CD14-positive monocyte (primary cell): ENCODE data around the gene CD200R1L. TPM values are rescaled to one million over a fixed set of nuclear protein-coding genes. Genes with fewer than 3 reads are reported as not detected.

Experiments
- DNase-seq, 3 donors: peaks; one replicate each; pipeline ENCODE4 v3.0.0-alpha.2; 2011 to 2022
- H2AFZ ChIP-seq: 2 replicates; pipeline ENCODE4 v1.6.0; 2012; ENCODE audit warnings: mild to moderate bottlenecking, low read depth, low read length, inconsistent platforms; ENCODE audit not compliant: insufficient read depth, poor library complexity, severe bottlenecking
- H3K27ac ChIP-seq, 2 donors: 1 replicate in 1 of 2; 2 replicates in 1 of 2; pipeline ENCODE4 v1.5.1; 2012 to 2013; ENCODE audit warnings: low read length in 2 of 2, control low read depth in 1 of 2, inconsistent platforms in 1 of 2, low read depth in 1 of 2, mild to moderate bottlenecking in 1 of 2
- H3K27me3 ChIP-seq, 2 donors: one replicate each; pipeline versions ENCODE4 v1.6.0 to v1.6.1; 2011 to 2013; ENCODE audit warnings: low read length in 2 of 2; ENCODE audit not compliant: control insufficient read depth in 2 of 2, insufficient read depth in 2 of 2
- H3K36me3 ChIP-seq, 2 donors: replicated peaks in 1 of 2; 1 replicate in 1 of 2; 2 replicates in 1 of 2; pipeline versions ENCODE4 v1.5.1 to v1.6.1; 2012 to 2013; ENCODE audit warnings: low read length in 2 of 2, control low read depth in 1 of 2, inconsistent platforms in 1 of 2, mild to moderate bottlenecking in 1 of 2; ENCODE audit not compliant: insufficient read depth in 2 of 2, control insufficient read depth in 1 of 2
- H3K4me1 ChIP-seq, 2 donors: 1 replicate in 1 of 2; 2 replicates in 1 of 2; pipeline versions ENCODE4 v1.5.1 to v1.6.1; 2012 to 2013; ENCODE audit warnings: low read length in 2 of 2, control low read depth in 1 of 2, inconsistent platforms in 1 of 2, mild to moderate bottlenecking in 1 of 2, moderate library complexity in 1 of 2; ENCODE audit not compliant: insufficient read depth in 2 of 2, control insufficient read depth in 1 of 2
- H3K4me2 ChIP-seq: replicated peaks from 2 replicates; pipeline ENCODE3; 2012; ENCODE audit warnings: low read length, moderate library complexity, mild to moderate bottlenecking; ENCODE audit not compliant: poor library complexity, severe bottlenecking; ENCODE audit errors: extremely low read depth
- H3K4me3 ChIP-seq, 3 experiments: fragments of 200-600 bp in 1 of 3; sonication (generic) in 1 of 3; replicated peaks in 1 of 3; 1 replicate in 2 of 3; 2 replicates in 1 of 3; pipeline ENCODE4 v1.5.1; 2011 to 2013; ENCODE audit warnings: low read length in 3 of 3, mild to moderate bottlenecking in 3 of 3, control low read depth in 2 of 3, low read depth in 2 of 3, inconsistent platforms in 1 of 3, moderate library complexity in 1 of 3
- H3K79me2 ChIP-seq: 2 replicates; pipeline ENCODE4 v1.6.0; 2012; ENCODE audit warnings: mild to moderate bottlenecking, control low read depth, inconsistent platforms, low read length, moderate library complexity; ENCODE audit not compliant: insufficient read depth
- H3K9ac ChIP-seq: 2 replicates; pipeline ENCODE4 v1.6.0; 2017; ENCODE audit warnings: low read length, mild to moderate bottlenecking; ENCODE audit not compliant: insufficient read depth, poor library complexity, severe bottlenecking
- H3K9me3 ChIP-seq, 2 donors: replicated peaks in 1 of 2; 1 replicate in 1 of 2; 2 replicates in 1 of 2; pipeline versions ENCODE4 v1.5.1 to v1.6.1; 2012 to 2013; ENCODE audit warnings: low read length in 2 of 2, control low read depth in 1 of 2; ENCODE audit not compliant: control insufficient read depth in 1 of 2, insufficient read depth in 1 of 2
- H4K20me1 ChIP-seq: 2 replicates; pipeline ENCODE4 v1.6.0; 2012; ENCODE audit warnings: mild to moderate bottlenecking, low read length, control low read depth, moderate library complexity; ENCODE audit not compliant: insufficient read depth
- H3K27ac Mint-ChIP-seq, 7 donors: one replicate each; pipeline ENCODE4 v1.8.0; 2020; ENCODE audit warnings: mild to moderate bottlenecking in 7 of 7, mixed read lengths in 7 of 7, moderate library complexity in 6 of 7, inconsistent platforms in 2 of 7
- H3K27me3 Mint-ChIP-seq, 3 donors: one replicate each; pipeline ENCODE4 v1.8.0; 2021 to 2022; ENCODE audit warnings: low read depth in 3 of 3, mild to moderate bottlenecking in 3 of 3, mixed read lengths in 3 of 3, moderate library complexity in 3 of 3, inconsistent platforms in 1 of 3
- H3K36me3 Mint-ChIP-seq, 2 donors: one replicate each; pipeline ENCODE4 v1.8.0; 2020; ENCODE audit warnings: mixed read lengths in 2 of 2, inconsistent platforms in 1 of 2, mild to moderate bottlenecking in 1 of 2
- H3K4me1 Mint-ChIP-seq: one replicate; pipeline ENCODE4 v1.8.0; 2020; ENCODE audit warnings: mild to moderate bottlenecking, mixed read lengths
- H3K4me3 Mint-ChIP-seq, 2 donors: one replicate each; pipeline ENCODE4 v1.8.0; 2020; ENCODE audit warnings: mild to moderate bottlenecking in 2 of 2, mixed read lengths in 2 of 2, moderate library complexity in 1 of 2
- H3K9me3 Mint-ChIP-seq, 7 donors: one replicate each; pipeline ENCODE4 v1.8.0; 2020 to 2022; ENCODE audit warnings: mixed read lengths in 7 of 7, mild to moderate bottlenecking in 6 of 7, moderate library complexity in 6 of 7, inconsistent platforms in 2 of 7
- WGBS: methylation state at CpG from one replicate; pipeline ENCODE4 v1.1.5; 2013; ENCODE audit warnings: missing lambda C conversion rate; ENCODE audit not compliant: insufficient coverage; 5-methylcytosine and 5-hydroxymethylcytosine counted together
- intact Hi-C, 2 donors: fragments of 100-400 bp; cut with micrococcal nuclease; formaldehyde crosslinking; loops; one replicate each; pipeline versions ENCODE4 v1.15.0 to v1.15.1; 2023
- polyA plus RNA-seq, 3 donors: library from polyadenylated mRNA; depleted of rRNA in 1 of 3; unstranded in 2 of 3; stranded (reverse) in 1 of 3; fragments of 300-500 nt in 2 of 3; fragments of >200 nt in 1 of 3; fragmentation: Illumina TruSeq in 2 of 3; gene quantifications; 1 replicate in 2 of 3; 2 replicates in 1 of 3; pipeline ENCODE4 v1.2.3, GENCODE V29; 2012 to 2021
- TF ChIP-seq, protein P1 (sequence below): fragments of 200-600 bp; IDR thresholded peaks from one replicate; pipeline ENCODE4 v1.8.0; 2022; ENCODE audit warnings: antibody characterized with exemption, mild to moderate bottlenecking

CD200R1L gene
- polyA plus RNA-seq, 3 donors, result not detected

DNA sequence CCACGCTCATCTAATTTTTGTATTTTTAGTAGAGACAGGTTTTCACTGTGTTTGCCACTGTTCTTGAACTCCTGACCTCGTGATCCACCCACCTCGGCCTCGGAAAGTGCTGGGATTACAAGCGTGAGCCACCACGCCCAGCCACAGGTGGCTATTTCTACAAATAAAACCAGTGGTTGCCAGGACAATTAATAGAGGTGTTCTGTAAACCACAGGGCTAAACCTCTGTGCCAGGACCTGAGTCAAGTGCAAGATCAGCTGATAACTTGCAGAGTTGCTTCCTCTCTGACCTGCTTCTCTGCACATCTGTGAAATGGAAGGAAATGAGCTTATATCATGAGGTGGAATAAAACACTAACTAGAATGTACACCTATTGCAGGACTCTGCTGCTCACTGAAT, 72.8 kb downstream of the CD200R1L start:
- intact Hi-C loops, result no loop called here
- Histone ChIP-seq H3K4me3 (no peak overlapping the region), H3K9ac (no peak overlapping the region), H3K79me2 (no peaks in the 10 kb centered on the region), H3K9me3 (no peaks in the 10 kb centered on the region), H3K4me2 (no peak overlapping the region), H3K27ac (no peak overlapping the region), H3K36me3 (no peaks in the 10 kb centered on the region), H2AFZ (no peak overlapping the region), H4K20me1 (no peaks in the 10 kb centered on the region), H3K27me3 (no peaks in the 10 kb centered on the region), H3K4me1 (peaks cover 39 to 56% of the 10 kb centered on the region in 2 donors)
- no peak overlapping the region for H3K27ac Mint-ChIP-seq
- DNase-seq, result no peak
- TF ChIP-seq, protein P1, sequence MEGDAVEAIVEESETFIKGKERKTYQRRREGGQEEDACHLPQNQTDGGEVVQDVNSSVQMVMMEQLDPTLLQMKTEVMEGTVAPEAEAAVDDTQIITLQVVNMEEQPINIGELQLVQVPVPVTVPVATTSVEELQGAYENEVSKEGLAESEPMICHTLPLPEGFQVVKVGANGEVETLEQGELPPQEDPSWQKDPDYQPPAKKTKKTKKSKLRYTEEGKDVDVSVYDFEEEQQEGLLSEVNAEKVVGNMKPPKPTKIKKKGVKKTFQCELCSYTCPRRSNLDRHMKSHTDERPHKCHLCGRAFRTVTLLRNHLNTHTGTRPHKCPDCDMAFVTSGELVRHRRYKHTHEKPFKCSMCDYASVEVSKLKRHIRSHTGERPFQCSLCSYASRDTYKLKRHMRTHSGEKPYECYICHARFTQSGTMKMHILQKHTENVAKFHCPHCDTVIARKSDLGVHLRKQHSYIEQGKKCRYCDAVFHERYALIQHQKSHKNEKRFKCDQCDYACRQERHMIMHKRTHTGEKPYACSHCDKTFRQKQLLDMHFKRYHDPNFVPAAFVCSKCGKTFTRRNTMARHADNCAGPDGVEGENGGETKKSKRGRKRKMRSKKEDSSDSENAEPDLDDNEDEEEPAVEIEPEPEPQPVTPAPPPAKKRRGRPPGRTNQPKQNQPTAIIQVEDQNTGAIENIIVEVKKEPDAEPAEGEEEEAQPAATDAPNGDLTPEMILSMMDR, result no peak
- peaks cover 0 to 10% (median 4%) of the 10 kb centered on the region in 3 donors for H3K27me3 Mint-ChIP-seq
- peaks cover 64% of the 10 kb centered on the region for H3K4me1 Mint-ChIP-seq
- peaks cover 0 to 6% of the 10 kb centered on the region in 2 donors for H3K36me3 Mint-ChIP-seq
- 84% methylated on average over 6 of the region's 6 CpGs for WGBS
- peaks cover 0 to 3% (median 0%) of the 10 kb centered on the region in 7 donors for H3K9me3 Mint-ChIP-seq
- H3K4me3 Mint-ChIP-seq, result no peak overlapping the region

DNA sequence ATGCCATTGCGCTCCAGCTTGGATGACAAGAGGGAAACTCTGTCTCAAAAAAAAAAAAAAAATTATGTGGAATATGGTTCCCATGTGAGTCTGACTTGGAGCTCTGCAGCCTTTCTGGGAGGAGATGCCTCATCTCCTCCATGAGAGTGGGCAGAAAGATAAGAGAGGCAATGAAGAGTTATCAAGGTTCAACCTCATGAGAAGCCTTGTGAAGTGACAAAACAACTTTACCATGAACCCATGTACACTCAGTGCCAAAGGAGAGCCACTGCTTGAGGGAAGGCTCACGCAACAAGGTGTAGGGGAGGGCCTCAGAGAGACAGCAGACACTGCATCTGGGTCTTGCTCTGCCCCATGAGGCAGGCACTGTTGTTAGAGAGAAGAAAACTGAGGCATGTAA, 75.7 kb downstream of the CD200R1L start:
- no peak overlapping the region for H3K27ac Mint-ChIP-seq
- peaks cover 0 to 3% (median 1%) of the 10 kb centered on the region in 7 donors for H3K9me3 Mint-ChIP-seq
- Histone ChIP-seq H3K27me3 (no peaks in the 10 kb centered on the region), H3K9ac (no peak overlapping the region), H3K4me3 (no peak overlapping the region), H3K4me1 (peaks cover 43 to 53% of the 10 kb centered on the region in 2 donors), H2AFZ (no peak overlapping the region), H3K79me2 (no peaks in the 10 kb centered on the region), H3K9me3 (no peaks in the 10 kb centered on the region), H3K27ac (no peak overlapping the region), H3K36me3 (no peaks in the 10 kb centered on the region), H4K20me1 (no peaks in the 10 kb centered on the region), H3K4me2 (no peak overlapping the region)
- intact Hi-C loops, result no loop called here
- no peak overlapping the region for H3K4me3 Mint-ChIP-seq
- peaks cover 0 to 2% of the 10 kb centered on the region in 2 donors for H3K36me3 Mint-ChIP-seq
- TF ChIP-seq, protein P1, result no peak
- peaks cover 0 to 10% (median 4%) of the 10 kb centered on the region in 3 donors for H3K27me3 Mint-ChIP-seq
- peaks cover 65% of the 10 kb centered on the region for H3K4me1 Mint-ChIP-seq
- 100% methylated on average over 1 of the region's 2 CpGs for WGBS
- no peak for DNase-seq
